ENCODE measurements around the gene DGKB.
"Not testable (repeated sequence)": the region's sequence is repeated elsewhere in the genome, so short reads cannot be mapped to it uniquely, and the experiment has no call there.

The DGKB gene

DNA sequence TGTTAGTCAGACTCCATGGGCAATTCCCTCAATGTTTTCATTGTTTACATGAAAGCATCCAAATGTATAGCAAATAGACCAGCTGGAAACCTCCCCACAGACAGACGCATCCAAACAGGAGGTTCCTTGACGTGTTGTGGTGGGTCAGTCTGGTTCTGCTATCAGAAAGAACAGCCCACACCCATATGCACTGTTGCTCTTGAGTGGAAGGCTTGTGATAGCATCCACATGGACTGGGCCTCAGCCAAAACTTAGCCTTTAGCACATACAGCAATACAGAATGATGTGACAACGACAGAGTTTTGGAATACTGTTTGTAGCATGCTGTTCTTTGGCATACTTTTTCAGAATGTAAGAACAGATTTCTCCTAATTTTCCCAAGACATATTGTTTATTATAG lies 613.9 kb downstream of the DGKB start:
- no peak for DNase-seq (ENCODE audit: low spot score)

DNA sequence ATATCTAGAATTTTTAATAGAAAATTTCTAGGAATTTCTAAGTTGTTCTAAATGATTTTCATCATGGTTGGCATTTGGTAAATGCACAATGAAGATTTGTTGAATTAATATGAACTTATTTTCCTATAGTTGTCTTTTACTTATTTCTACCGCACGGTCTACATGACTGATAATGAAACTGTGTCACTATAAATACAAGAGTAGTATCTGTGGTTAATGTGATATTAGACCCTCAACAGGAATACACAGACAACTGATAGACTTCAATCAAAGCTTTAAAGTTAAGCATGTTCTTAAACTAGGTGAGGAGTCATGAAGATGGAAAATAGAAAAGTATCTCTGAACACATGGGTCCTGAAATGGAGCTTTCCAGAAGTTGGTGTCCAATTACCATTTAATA lies 615.2 kb downstream of the DGKB start:
- DNase-seq (ENCODE audit: low spot score) = no peak

DNA sequence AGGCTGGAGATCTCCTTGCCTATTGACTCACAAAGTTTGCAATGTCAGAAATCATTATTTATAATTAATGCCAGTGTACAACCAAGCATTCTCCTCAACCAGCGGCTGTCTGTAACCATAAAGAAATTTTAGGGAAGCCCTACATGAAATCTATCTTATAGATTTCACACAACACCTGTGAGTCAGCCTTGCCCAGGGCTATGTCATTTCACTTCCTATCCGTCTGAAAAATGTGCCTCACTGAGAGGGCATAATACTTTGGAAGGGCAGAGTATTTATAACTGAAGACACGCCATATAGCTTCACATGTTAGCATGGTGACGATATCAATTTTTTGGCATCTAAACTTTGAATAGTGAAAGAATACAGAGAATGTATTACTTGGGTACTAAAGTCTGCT lies 616.5 kb downstream of the DGKB start:
- no peak for DNase-seq (ENCODE audit: low spot score)

DNA sequence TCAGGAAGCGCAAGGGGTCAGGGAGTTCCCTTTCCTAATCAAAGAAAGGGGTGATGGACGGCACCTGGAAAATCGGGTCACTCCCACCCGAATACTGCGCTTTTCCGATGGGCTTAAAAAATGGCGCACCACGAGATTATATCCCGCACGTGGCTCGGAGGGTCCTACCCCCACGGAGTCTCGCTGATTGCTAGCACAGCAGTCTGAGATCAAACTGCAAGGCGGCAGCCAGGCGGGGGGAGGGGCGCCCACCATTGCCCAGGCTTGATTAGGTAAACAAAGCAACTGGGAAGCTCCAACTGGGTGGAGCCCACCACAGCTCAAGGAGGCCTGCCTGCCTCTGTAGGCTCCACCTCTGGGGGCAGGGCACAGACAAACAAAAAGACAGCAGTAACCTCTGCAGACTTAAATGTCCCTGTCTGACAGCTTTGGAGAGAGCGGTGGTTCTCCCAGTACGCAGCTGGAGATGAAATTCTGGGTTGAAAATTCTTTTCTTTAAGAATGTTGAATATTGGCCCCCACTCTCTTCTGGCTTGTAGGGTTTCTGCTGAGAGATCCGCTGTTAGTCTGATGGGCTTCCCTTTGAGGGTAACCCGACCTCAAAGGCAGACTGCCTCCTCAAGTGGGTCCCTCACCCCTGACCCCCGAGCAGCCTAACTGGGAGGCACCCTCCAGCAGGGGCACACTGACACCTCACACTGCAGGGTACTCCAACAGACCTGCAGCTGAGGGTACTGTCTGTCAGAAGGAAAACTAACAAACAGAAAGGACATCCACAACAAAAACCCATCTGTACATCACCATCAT lies 623.3 kb downstream of the DGKB start:
- not testable (repeated sequence) for DNase-seq (ENCODE audit: low spot score)

DNA sequence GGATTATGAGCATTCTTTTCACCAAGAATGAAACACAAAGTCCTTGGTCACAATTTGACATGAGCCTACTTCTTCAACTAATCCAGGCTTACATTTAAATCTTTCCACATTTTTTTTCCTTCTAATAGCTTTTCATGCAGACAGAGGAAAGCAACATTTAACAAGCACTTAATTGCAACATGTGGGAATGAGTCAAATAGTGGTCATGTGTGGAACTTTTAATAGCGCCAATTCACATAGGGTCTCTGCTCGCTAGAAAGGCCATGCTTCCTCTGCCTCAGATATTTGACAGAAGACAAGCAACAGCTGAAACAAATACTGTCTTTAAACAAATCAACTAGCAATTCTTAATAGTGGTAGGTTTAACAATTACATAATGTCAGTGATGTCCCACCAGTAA lies 627.2 kb downstream of the DGKB start:
- DNase-seq (ENCODE audit: low spot score) = no peak

DNA sequence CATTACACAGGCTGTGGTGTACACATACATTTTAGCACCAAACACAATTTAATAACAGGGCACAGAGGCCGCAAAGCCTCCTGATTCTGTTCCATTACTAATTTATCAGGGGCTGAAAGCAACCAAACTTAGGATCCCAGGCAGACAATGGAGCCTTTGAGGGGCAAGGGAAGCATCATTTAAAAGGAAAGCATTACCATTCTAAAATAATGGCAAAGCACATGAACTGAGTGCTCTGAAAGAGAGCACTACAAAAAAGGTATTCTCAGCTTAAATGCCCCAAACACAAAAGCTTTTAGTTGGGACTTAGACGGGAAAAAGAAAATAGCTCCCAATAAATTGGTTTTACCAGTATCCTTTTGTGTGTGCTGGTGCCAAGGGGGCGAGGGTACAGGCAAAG lies 631.1 kb downstream of the DGKB start:
- DNase-seq (ENCODE audit: low spot score) = no peak

DNA sequence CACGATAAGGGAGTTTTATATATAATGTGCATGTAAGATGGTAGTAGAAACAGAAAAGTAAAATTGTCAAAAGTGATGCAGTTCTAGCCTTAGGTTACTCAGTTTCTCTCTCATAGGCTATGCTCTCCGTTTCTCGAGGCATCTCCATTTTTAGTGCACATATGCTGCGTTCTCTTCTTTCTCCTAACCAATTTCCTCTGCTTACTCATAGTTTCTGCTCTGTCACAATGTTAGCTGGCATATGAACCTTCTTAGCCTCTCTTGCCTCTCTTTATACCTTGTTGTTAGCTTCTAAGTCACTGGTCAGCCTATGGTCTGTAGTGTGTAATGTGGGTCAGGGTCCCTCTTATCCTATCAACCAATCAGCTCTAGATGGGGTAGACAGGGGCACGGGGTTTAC lies 632.5 kb downstream of the DGKB start:
- peak; percentile 0 for DNase-seq (ENCODE audit: low spot score)

DNA sequence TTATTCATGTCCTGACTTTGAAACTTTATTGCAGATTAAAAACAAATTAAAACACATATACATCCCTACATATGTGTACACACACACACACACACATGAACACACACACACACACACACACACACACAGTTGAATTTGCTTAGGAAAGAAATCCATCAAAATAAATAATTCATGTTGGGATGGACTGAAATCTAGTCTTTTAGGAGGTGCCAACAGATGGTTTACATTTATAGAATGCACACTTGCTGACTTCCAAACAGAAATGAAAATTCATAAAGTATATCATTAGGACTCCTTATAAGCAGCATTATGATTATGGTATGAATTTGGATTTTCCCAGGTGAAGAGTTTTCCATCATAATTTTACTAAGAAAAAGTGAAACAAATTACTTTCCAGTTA lies 642.5 kb downstream of the DGKB start:
- DNase-seq (ENCODE audit: low spot score) = no peak

DNA sequence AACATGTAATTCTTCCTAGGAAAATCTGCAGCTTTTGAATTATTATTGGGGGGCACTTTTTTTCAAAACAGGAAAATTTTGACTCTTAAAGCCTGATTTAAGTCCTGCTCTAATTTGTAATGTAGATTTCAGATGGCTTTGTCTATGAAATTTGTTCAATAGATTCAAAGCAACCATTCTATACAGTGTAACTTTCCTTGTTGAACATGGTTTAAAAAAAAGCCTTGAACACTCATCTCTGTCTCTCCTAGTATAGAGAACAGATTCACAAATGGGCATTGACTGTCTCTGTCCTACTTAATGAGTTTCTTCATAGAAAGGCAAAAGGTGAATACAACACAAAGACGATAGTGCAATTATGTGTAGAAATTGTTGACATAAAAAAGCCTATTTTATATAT lies 643.7 kb downstream of the DGKB start:
- no peak for DNase-seq (ENCODE audit: low spot score)

DNA sequence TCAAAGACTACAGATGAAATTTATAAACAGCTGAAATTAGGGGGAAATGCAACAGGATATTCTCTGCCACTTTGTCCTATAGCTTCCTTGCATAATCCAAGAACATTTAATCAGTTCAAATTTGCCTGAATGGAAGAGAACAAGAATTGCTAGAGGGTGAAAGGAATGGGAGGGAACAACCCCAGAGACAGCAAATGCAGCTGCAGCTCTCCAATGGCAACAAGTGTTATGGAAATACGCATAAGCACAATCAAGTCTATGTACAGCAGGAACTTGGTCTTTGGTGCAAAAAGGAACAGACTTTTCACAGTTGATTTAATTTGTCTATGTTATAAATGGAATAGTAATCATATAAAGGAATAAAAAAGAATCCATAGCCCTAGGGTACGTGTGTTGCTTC lies 644.1 kb downstream of the DGKB start:
- DNase-seq (ENCODE audit: low spot score) = no peak

DNA sequence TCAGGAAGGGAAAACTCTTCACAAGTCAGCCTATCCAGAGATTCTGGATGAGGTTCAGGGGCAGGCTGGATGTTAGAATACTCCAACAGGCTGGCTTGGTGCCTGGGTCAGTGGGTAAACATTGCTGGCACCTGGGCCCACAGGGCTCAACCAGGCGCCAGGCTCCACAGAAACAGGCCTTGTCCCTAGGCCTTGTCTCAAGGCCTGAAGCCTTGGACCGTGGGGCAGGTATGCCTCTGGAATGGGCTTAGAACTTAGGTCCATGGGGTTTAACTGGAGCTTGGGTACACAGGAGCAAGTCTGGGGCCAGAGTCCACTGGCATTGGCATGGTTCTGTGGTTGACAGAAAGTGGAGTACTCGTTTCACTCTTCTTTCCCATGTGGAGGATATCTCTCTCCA lies 650.1 kb downstream of the DGKB start:
- no peak for DNase-seq (ENCODE audit: low spot score)

DNA sequence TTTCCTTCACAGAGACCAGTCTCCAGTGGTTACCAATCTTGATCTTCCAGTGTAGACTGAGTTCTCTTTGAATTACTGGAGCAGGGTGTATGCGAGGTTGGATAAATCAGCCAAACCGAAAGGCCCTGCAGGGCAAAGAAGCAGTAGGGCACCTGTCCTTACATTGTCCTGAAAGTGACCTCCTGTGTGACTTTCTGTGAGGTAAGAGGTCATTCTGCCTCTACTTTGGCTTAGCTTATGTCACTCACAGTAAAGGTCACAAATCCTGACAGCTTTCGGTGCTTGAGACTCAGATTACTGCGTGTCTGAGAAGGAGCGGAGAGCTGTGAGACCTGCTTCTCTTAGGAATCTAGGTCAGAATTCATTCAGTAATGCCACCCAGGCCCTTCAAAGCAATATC lies 660.4 kb downstream of the DGKB start:
- no peak for DNase-seq (ENCODE audit: low spot score)

DNA sequence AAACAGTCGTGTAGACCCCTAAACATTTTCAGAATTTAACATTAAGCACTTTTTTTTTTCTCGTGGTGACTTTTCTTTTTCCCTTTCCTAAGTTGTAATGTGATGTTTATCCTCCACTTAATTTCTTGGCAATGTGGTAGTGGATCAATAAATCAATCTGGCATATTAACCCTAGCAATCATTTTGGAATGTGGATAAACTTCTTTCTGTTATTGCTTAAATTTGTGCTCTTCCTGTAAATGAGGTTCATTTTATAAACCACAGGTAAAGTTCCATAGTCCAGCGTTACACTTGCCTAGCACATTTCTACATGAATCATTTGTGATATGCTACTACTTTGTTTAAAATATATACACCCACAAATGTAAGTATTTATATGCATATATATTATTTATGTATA lies 665.7 kb downstream of the DGKB start:
- no peak for DNase-seq (ENCODE audit: low spot score)

DNA sequence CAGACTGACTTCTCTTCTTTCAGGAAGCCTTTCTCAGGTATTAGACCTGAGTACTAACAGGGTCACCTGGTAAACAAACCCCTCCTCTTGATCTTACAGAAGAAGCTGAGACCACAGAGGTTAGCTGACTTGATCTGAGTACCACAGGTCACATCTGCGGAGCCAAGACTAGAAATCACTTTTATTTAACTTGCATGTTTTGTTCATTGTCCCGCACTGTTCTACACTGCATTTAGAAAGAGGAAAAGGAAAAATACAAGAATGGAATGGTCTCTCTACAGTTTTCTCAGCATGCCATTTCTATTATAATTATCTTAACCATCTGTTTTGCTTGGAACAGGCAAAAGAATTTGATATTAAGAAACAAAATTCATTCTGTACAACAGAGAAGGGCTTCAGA lies 667.5 kb downstream of the DGKB start:
- DNase-seq (ENCODE audit: low spot score) = no peak

DNA sequence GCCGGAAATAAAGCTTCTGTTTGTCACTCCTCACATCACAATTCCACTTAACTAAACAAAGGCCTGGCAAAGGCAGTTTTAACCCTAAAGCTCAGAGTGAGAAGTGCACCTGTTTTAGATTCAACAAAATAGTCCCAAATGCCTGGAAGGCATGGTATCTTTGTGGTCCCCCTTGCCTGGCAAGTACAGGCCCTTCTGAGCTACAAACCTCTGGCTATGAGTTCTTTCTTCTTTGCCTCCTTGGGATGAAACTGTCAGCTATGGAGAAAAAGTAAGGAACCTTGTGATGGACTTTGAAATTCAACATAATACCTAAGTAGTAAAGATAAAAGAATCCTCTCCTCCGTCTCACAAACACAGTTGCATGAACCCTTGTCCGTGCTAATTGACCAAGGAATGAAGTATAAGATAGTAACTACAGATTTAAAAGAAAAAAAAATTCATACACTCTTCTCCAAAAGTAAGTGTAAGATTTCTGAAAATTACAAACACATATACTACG lies 668.6 kb downstream of the DGKB start:
- no peak for DNase-seq (ENCODE audit: low spot score)

DNA sequence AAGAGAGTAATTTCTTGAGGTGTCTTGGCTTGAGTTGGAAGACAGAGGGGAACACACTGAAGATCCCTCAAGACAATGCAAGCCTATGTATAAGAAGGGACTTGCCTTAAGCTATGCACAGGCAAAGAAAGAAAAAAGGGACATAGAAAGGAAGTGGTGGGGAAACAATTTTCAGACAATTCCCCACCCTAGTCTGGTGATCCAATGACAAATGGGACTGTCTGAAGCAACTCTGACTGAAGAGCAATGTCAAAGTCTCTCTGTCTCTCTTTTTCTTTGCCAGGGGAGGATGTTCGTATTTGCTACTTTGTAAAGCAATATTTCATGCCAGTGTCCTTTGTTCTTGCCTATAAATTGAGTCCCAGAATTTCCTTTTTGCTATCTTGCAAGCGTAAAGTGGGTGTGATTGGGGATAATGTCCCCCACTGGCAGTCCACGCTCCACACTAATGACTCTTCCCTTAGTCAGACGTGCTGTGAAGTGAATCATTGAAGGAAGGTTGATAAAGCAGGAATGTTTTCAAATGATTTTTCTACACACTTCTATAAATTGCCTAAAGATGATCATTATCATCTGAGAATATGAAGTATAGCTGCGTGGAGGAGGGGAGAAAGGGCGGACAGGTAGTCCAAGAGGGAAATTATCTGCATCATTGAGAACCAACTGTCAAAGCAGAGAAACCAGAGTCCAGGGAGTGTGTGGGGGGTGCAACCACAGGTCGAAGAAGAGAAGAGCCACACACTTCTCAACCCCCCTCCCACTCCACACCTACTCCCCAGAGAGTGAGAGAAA lies 669.3 kb downstream of the DGKB start:
- DNase-seq (ENCODE audit: low spot score) = no peak

DNA sequence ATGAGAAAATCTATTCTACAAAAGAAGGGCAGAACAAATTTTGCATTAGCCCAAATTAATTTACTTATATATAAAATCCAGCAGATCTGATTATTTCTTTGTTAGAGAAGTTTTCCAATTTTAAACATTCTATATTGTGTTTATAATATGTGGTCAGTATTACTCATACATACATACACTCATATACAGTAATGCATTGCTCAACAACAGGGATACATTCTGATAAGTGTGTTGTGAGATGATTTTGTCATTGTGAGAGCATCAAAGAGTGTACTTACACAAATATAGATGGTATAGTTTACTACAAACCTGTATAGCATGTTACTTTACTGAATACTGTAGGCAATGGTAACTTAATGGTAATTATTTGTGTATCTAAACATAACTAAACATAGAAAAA lies 673.5 kb downstream of the DGKB start:
- no peak for DNase-seq (ENCODE audit: low spot score)

DNA sequence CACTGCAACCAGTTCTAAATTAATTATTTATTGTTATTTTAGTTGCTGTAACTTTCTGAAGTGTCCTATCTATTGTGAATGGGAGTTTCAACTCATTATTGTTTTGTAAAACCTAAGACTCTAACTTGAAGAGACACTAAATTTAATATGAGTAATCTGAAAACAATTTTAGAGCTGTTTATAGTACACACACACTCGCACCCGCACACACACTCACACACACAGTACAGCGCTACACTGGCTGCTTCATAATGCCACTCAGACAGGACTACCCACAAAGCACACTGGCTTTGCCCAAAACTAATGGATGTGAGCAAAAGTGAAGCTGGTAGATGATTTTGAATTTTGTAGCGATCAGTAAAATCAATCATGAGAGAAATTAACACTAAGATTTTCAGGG lies 674.2 kb downstream of the DGKB start:
- DNase-seq (ENCODE audit: low spot score) = no peak

DNA sequence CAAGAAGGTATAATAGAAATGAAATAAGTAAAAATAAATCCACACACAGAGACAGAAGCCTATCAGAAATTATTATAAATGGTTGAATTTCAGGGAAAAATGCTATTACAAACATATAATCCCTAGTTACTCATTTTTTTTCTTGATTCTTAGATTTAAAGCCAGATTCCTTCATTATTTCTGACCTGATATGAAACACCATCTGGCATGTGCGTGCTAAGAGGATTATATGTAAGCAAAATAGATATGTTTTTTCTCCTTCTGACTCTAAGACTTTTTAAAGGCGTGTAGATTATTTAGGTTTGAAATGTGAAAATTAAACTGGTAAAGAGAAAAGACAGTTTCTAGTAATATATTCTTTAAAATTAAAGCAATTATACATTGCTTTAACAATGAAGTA lies 676.4 kb downstream of the DGKB start:
- DNase-seq (ENCODE audit: low spot score) = no peak

DNA sequence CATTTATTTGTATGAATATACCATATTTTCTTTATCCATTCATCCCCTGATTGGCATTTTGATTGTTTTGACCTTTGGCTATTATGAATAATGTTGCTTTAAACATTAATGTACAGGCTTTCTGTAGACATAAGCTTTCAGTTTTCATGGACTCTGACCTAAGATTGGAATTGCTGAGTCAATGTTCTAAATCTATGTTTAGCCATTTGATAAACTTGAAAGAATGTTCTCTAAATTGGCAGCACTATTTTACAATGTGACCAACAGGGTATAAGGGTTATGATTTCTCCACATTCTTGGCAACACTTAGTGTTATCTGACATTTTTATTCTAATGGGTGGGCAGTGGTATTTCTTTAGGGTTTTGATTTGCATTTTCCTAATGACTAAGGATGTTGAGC lies 683.4 kb downstream of the DGKB start:
- no peak for DNase-seq (ENCODE audit: low spot score)

DNA sequence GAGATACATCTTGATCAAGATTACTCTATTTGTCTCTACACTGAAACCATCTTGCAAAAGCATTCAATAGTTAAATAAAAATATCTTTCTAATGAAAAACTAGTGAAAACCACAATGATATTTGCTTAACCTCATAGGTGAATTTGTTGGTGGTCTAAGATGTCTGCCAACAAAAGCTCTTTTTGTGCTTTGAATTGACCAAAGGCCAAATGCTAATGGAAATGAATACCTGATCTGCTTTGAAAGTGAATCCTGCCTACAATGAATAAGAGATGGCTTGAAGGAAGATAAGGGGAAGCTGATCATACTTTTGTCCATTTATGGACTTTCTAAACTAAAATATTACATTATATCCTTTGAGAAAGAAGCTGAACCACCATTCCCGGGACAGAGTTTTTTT lies 684.2 kb downstream of the DGKB start:
- no peak for DNase-seq (ENCODE audit: low spot score)

DNA sequence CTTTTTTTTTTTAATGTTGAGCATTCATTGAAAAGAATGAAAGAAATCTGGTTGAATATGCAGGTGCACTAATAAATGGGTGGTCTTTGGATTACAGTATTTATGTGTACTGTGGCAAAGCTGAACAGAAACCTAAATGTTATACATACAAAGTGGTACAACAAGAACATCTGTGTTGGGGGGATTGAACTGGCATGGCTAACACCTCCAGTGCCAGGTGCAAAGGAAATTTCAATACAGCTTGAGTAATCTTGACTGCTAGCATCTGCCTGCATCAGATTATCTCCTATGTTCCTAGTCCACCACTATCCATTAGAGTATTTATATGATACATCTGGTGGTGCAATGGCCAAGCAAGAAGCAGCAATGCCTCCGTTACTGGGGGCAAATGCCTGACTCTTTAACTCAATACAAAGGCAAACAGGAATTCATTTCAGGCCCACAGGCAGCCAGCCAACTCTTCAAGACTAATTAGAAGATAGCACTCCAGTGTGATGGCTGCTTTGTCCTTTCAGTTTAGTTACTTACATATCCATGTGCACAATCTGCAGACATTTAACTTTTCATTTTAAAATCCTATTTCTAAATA lies 692.6 kb downstream of the DGKB start:
- no peak for DNase-seq (ENCODE audit: low spot score)

DNA sequence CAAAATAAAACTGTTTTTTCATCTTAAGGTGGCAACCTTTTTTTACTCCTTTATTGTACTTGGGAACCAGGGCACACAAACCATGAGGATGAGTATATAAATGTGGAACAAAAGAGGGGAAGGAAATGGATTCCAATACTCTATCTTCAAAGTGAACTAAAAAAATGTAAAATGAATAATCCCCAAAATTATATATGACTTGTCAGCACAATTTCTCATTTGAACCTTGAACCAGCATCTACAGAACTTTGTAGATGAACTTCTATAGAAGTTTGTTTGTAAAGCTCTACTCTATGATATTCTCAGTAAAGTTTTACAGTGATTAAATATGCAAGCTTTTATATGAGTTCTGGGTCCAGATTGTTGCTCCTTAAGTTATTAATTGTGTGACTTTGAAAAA lies 694.8 kb downstream of the DGKB start:
- DNase-seq (ENCODE audit: low spot score) = no peak

Data from activated CD4-positive, alpha-beta T cell treated with anti-CD3 and anti-CD28 coated beads, Interleukin-2, Interleukin-4, amounts not matched to agents 100 ng/mL and 50 ng/mL, durations not matched to agents 16 hours and 8 hours (primary cell).